HG02763 (cell line): ENCODE measurements around the gene LPCAT1.
"Not testable (repeated sequence)": the region's sequence is repeated elsewhere in the genome, so short reads cannot be mapped to it uniquely, and the experiment has no call there.

Experiments used
- ATAC-seq: cut with Tn5 transposase; IDR thresholded peaks from one replicate; pipeline ENCODE4 v1.9.1; 2021; ENCODE audit warnings: mild to moderate bottlenecking, moderate library complexity; ENCODE audit not compliant: unreplicated experiment

LPCAT1 gene

DNA sequence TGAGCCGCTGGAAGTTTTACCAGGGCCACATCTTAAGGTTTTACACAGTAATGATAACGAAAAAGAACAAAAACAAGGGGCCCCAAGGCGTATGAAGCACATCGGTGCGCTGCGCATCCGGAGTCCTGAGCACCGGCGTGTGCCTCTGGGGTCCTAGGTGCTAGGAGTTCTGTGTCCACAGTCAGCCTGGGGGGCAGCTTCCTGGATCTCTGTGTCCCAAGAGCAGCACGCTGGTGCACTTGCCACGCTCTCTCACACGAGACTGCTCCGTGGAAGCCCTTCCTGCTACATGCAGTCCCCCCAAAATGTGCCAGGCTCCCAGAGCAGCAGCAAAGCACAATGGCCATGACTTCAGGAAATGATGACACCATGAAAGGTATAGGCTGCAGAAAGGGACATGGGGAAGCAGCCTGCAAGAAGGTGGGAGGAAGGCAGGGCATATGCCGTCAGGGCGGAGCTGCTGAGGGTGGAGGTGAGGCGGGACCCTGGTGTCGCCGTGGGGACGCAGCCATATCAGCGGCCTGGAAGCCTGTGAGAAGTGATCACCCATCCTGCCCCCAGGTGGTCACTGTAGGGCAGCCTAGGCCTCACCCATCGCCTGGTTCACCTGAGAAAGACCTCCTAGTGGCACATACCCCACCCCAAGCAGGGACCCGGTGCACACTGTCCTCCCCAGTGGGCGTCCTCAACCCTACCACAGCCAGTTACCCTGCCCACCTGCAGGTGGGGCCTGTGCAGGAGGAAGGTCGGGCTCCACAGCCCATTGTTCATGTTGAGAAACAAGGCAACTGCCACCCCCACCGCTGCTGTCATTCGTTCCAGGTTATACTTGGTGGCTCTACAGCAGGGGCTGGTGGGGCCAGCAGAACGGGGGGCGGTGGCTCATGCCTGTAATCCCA is 54.9 kb downstream of the LPCAT1 start:
- ATAC-seq: no peak

DNA sequence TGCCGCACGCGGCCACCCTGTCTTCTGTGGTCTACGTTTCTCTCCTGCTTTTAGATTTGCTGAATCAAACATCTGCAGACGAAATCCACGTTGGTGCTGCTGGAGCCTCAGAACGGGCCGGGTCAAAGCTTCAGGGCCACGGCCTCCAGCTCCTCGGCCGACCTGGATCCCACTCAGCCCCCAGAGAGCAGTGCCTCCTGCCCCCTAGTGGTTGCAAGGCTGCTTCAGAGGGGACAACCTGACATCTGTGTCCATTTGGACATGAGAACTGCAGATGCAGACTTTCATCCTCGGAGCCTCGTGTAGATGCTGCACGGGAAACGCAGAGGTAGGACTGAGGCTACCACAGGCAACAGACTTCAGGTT is 55.5 kb downstream of the LPCAT1 start:
- no peak for ATAC-seq

DNA sequence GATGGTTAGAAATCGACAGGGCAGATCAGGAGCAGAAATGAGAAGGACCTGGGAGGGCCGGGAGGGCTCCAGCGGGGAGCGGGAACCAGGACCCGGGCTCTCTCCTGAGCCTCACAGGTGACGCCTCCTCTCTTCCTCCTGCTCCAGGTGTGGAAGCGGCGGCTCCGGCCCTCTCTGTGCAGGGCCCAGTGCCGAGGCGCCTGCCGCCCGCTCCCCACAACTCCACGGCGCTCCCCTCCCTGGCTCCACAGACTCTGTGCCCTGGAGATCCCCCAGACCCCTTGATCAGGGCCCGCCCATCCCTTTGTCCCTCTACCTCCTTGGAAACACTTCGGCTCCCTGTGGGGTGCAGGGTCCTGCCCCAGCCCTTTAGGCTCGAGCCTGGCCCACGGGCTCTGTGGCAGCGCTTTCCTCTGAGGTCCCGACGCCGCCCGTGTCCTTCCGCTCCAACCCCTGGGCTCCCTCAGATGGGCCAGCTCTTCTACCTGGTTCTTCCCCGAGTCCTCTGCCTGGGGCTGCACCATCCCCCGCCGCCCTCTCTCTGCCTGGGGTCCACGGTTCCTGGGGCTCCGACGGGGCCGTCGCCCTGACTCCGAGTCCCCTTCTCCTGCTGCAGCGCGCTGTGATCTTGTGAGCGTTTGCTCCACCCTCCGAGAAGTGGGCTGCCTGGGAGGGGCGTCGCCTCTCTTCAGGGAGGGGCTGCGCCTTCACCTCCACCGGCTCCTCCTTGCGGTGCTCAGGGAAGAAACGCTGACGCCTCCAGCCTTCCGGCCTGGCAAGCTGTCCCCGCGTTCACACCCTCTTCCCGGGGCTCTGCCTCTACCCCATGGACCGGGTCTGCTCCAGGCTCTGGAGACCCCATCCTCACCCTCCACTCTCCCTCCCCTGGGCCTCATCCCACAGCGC is 56.2 kb downstream of the LPCAT1 start:
- no peak for ATAC-seq

DNA sequence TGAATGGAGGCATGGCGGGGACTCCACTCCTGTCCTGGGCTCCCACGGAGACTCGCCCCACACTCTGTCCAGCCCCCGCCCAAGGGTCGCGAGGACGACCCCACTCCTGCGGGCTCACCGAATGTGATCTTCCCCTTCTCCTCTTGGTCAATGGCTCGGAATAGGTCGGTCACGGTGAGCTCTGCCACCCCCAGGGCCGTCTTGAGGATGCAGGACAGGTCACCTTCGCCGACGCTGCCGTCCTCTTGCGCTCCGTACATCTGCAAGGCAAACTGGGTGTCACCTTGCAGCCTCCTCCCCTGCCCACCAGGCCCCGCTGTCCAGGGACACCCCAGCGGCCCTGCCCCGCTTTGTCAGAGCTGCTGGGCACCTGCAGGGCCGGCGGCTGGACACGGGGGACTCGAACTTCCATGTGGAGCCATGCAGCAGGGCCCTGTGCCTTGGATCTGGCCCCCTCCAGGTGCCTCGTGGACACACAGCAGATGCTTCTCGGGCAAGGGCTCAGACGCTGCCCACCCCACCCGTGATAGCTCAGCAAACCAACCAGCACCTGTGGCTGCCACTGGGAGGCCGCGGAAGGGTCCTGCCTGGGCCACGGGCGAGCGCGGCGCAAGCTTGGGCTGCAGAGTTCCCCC is 57.0 kb downstream of the LPCAT1 start:
- ATAC-seq: no peak

DNA sequence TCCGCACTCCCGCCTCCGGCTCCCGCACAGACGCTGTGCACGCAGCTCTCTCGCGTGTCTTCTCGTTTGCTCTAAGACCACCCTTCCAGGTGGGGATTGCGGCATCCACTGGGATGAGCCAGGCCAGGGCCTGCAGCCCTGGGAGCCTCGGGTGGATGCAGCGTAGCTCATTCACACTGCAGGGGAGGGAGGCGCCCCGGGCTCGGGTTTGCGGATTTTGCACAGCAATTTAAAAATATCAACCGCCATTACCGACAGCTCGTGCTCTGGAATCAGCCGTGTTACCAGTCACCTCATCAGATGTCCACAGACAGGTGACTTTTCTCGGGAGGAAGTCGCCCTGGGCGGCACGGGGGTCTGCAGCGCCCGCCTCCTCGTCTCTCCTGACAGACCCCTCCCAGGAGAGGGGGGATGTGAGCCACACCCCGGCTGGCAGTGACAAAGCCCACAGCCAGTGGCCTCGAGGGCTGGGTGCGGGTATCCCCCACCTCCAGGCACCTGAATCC is 57.7 kb downstream of the LPCAT1 start:
- no peak for ATAC-seq

DNA sequence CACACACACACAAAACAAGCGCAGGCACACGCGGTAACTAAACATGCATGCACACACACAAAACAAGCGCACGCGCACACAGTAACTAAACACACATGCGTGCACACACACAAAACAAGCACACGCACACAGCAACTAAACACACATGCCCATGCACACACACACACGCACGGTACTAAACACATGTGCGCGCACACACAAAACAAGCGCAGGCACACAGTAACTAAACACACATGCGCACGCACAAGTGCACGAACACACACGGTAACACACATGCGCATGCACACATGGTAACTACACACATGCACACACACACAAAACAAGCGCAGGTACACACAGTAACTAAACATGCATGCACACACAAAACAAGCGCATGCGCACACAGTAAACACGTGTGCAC is 58.6 kb downstream of the LPCAT1 start:
- no peak for ATAC-seq

DNA sequence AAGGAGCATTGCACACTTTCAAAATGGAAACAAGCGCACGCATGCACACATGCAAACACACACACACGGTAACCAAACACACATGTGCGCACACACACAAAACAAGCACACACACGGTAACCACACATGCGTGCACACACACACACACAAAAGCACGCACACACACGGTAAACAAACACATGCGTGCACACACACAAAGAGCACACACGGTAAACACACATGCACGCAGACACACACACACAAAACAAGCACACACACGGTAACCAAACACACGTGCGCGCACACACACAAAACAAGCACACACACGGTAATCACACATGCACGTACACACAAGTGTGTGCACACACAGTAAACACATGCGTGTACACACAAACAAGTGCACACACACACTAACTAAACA is 59.2 kb downstream of the LPCAT1 start:
- ATAC-seq: no peak

DNA sequence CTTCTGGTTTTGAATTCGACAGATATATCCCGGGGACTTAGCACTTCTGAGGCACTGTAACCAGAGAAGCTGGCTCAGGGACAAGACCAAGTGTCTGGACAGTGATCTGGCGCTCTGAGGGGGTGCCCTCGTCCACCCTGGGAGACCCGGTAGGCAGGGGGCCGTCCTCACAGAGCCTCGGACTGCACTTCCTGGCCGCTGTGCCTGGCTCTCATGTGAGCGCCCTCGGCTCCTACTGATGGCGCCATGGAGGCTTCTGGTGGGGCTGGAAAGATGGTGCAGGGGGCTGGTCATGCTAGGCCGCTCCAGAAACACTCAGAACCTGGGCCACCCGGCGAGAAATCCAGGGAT is 59.7 kb downstream of the LPCAT1 start:
- ATAC-seq: no peak

DNA sequence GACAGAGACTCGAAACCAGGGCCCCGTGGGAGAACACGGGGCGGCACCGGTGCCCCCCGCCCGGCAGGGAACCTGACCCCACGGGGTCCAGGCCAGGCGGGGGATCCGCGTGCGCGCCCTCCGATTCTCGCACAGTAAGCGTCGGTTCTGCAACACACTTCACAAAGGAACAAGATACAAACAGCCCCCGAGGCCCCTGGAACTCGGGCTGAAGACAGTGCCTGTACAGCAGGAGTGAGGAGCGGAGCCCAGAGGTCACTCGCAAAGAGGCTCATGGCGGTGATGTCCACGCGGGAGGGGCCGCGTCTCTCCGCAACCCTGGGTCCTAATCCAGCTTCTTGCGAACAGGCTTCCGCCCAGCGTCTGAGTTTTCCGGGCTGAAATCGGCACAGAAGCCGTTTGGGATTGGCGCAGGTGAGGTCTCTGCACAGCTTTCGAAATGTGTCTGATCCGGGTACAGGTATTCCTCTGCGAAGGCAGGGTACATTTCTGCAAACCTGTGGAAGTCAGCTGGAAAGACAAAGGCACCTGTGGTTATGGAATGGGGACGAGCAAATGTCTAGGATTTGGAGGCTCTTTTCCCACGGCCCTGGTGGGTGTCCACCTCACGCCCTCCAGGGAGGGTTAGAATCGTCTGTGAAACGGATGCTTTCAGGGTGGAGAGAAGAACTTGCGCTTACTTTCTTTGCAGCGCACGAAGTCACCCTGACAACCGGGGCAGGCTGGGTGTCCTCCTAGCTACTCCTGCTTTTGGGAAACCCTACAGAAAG is 60.2 kb downstream of the LPCAT1 start:
- ATAC-seq: no peak

DNA sequence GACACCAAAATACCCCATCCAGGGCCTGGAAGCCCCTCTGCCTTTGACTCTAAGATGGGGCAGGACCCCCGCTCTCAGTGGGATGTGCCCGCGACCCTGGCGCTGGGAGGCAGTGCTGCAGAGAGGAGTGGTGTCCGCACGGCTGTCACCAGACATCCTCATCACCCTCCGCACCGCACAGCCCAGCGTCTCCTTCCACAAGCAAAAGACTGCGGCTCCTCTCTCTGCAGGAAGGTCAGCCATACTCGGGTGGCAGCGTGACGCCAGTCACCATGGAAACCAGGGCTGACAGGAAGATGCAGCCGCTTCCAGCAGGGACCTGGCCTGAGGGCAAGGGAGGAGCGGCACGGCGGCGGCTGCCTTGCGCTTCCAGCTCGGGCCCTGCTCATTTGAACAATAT is 61.4 kb downstream of the LPCAT1 start:
- no peak for ATAC-seq

DNA sequence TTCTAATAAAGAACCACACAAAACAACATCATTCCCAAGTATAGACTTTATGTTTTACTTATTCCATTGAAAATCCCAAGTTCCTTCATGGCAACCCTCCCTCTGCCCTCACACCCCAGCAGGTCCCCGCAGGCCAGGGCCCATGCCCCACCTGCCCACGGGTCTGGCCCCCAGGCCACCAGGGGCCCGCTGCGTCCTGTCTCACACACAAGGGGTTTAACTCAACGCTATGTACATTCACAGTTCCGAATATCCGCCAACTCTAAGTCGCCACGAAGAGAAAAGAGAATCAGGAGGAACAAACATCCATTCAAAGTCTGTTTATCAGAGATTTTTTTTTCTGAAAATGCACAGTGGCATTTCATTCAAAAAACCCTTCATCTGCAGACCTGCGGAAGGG is 62.4 kb downstream of the LPCAT1 start:
- no peak for ATAC-seq

DNA sequence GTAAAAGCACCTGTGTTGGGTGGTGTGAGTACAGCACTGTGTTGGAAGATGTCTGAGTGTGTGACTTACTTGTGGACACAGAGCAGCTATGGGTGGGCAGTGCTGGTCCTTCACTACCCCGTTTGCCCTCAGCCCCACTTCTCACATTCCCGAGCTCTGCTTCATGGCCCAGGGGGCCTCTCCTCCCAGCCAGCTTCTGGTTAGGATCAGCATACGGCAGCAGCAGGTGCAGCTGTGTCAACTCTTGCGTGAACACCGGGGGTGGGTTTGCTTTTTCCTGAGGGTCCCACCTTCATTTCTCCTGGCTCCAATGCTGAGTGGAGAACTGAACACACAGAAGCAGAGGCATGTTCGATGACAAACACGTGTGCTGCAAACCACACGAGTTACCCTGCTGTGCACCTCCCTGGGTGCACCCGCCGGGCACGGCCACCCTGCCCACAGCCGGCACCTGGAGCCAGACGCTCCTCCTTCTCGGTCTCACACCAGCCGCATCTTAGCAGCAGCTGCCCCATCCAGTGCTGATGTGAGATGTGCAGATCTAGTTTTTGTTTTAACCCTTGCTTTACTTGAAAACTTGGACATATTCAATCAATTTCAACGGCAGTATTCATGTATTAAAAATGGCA is 63.6 kb downstream of the LPCAT1 start:
- no peak for ATAC-seq

DNA sequence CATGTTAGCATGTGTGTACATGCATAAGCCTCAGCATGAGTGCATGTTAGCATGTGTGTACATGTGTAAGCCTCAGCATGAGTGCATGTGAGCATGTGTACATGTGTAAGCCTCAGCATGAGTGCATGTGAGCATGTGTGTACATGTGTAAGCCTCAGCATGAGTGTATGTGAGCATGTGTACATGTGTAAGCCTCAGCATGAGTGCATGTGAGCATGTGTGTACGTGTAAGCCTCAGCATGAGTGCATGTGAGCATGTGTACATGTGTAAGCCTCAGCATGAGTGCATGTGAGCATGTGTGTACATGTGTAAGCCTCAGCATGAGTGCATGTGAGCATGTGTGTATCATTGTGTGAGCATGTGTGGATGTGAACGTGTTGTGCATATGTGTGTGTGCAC is 64.3 kb downstream of the LPCAT1 start:
- ATAC-seq: not testable (repeated sequence)

DNA sequence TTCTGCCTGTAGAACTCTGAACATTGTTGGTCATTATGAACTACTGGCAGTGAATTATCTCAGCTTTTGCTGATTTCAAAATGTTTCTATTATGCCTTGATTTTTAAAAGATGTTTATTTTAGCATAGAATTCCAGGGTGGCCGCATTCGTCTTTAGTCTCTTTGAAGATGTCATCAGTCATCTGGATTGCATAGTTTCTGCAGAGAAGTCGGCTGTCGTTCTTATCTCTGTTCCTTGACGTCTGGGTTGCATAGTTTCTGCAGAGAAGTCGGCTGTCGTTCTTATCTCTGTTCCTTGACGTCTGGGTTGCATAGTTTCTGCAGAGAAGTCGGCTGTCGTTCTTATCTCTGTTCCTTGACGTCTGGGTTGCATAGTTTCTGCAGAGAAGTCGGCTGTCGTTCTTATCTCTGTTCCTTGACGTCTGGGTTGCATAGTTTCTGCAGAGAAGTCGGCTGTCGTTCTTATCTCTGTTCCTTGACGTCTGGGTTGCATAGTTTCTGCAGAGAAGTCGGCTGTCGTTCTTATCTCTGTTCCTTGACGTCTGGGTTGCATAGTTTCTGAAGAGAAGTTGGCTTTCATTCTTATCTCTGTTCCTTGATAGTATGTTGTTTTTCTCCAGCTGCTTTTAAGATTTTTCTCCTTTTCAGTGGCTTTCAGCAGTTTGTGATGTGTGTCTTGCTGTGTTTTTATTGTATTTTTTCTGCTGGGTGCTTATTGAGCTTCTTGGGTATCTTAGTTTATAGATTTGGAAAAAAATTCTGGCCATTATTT is 67.5 kb downstream of the LPCAT1 start:
- ATAC-seq: not testable (repeated sequence)

DNA sequence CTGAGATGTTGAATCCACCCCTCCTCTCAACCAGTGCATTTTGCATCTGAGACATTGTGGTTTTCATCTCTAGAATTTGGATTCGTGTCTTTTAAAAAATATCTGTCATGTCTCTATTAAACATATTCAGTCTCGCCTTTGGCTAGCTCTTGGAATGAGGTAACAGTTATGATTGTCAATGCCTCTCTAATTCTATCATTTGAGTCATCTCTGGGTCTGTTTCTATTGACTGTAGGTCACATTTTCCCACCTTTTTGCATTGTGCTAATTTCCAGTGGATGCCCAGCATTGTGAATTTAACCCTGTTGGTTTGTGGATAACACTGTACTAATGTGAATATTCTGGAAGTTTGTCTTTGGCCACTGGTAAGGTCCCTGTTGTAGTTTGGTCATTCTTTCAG is 70.1 kb downstream of the LPCAT1 start:
- no peak for ATAC-seq

DNA sequence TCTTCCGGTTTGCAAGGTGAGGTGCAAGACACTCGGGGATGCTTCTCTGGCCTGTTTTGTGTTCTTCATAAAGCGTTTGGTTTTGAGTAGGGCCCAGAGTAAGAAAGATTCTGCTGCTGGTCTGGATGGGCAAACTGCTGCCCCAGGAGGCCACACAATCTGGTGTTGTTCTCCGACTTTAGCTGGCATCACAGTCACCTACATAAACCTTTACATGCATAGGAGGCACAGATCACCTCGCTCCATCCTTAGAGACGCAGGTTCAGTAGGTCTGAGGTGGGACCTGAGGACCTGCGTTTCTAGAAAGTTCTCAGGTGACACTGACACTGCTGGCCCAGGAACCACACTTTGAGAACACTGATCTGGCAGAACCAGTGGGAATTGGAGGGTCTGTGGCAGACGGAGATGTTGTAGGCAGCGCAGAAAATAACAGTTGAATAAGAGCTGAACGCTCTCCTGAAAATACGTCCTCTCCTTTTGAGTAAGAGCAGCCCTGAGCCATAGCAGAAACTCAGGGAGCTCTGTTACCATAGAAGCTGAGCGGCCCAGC is 74.6 kb downstream of the LPCAT1 start:
- ATAC-seq: no peak

DNA sequence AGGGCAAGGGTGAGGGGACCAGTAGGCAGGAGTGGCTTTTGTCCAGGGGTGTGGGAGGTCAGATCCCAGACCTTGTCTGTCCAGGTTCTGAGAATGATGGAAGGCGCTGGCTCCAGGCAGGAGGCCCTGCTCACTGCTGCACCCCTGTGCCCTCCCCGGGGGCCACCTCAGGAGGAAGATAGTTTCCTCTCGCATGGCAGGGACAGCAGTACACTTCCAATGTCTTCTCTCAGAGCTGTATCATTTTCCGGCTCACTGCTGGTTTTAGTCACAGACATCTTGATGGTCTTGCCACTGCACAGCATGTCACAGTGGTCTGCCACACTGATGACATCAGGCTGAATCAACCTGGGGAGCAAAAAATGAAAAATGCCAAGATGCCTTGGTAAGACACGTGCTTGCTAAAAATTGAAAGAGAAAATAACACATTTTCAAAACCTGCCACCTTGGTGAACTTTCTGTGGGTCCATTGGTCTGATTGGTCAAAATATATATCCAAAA is 75.2 kb downstream of the LPCAT1 start:
- no peak for ATAC-seq

DNA sequence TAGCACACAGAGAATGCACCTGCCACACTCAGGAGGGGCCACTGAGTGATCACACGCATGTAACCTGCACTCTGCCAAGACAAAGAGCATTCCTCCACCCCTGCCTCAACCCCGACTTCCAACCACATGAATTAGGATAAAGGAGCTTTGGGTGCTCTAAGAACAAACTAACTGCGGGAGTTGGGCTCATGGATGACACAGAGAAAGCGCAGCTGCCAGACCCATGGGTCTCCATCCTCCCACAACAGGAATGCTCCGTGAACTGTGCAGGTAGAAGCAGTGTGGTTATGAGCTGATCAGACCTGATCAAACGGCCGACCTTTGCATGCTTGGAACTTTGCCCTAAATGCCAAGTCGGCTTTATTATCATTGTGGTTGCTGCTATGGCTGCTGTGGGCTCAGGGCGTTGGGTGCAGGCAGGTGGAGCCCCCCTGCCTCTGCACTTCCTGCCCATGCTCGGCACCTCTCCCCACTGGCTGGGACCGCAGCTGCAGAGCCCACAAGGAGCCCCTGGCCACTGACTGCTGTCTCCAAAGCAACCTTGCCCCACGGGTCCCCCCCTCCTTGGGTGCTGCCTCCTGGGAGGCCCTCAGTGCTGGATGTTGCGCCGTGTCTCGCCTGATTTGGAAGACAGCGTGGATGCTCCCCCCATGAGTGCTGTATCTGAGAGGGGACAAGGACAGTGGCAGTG is 75.9 kb downstream of the LPCAT1 start:
- no peak for ATAC-seq
